SKM-1 treated with dmso at 0.1 percent for 144 hours (cell line): Measurements from ENCODE around the gene UMAD1.
A peak's percentile ranks its signal among the peaks of the same experiment; 100 is the strongest.

ENCODE experiments used
- DNase-seq: peaks from one replicate; lab custom pipeline; 2025; ENCODE audit not compliant: unreplicated experiment; lab: John Stamatoyannopoulos, UW

Gene UMAD1

DNA sequence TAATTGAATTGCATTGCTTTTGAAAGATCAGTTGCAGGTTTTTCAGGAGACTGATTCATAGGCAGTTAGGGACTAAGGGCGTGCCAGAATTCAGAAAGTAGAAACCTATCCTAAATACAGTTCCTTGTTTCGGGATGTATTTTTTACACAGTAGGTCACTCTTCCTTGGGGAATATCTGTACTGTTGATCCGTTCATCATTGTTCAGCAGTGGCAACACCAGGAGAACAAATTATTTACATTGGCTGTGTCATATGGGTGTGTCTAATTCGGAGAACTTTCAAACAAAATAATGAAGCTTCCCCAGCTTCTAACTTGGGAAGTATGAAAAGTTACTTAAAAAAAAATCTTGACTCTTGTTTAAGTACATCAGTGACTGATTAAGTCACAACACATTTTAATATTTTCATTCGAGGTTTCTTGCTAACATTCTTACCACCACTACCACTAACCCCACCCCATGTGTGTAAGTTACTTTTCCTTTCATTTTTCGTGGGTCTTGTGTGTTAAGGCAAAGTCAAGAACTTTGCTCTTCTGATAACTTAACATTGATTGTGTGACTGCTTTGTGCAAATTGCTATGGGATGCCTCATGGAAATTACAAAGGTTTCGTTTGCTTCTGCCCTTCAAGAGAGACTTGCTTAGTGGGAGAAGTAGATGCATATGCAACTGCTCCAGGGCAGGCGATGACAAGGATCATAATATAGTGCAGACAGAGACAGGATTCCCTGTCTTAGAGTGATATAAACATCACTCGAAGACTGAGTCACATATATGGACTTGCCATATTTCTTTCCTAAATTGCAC lies 121.6 kb downstream of the UMAD1 start:
- DNase-seq = no peak

DNA sequence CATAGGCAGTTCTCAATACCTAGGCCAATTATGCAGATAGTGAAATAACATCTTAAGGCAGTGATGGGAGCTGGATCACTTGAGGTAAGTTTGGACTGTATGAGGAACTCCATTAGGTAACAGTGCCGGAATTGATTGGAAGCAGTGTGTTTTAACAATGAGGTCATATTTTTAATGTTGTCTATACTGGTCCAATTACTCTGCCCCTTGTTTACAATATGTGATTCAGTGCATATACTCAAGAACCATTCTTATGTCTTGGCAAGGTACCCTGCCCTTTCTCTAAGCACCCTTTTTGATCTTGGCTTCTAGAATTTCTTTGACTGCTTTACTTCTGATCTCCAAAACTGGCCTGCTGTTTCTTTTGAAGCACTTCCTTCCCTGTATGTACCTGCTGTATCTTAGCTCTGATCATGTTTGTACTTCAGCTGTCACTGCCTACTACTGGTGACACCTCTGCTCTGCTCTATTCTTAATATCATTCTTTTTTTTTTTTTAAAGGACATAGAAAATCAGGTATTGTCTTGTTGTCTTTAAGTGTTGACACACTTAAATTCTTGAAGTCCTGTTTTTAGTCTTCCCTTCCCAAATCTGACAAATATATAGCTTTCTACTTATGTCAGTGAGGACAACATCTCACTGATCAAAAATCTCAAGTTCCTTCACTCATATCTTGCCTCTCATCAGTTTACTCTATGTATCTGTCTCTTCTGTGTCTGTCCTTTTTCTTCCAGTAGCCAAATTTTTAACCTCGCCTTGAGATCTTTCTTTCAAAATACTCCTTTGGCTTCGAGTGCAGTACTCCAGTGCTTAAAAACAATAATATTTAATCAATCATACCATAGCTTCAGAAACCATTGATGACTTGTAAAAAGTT lies 124.2 kb downstream of the UMAD1 start:
- DNase-seq = no peak

DNA sequence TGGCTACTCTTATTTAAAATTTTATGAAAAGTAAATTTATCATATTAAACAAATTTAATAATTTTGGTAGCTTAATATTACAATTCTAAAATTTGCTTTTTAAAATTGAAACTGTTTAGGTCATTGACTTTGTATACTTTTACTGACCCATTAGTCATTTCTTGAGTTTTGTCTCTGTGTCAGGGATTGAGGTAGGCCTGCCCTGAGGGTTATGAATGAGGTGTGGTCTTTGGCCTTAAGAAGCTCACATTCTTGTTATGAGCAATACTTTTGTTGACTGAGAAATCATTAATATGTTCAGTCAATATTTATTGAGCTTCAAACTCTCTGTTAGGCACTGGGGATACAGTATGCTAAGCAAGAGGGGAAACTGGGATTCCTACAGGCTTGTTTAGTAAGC lies 124.9 kb downstream of the UMAD1 start:
- no peak for DNase-seq

- DNase-seq = no peak
These were observed 126.1 kb downstream of the UMAD1 start for GRCh38 chr7:7766671-7767070.

- no peak for DNase-seq
These were observed 128.6 kb downstream of the UMAD1 start for GRCh38 chr7:7768977-7769709.

DNA sequence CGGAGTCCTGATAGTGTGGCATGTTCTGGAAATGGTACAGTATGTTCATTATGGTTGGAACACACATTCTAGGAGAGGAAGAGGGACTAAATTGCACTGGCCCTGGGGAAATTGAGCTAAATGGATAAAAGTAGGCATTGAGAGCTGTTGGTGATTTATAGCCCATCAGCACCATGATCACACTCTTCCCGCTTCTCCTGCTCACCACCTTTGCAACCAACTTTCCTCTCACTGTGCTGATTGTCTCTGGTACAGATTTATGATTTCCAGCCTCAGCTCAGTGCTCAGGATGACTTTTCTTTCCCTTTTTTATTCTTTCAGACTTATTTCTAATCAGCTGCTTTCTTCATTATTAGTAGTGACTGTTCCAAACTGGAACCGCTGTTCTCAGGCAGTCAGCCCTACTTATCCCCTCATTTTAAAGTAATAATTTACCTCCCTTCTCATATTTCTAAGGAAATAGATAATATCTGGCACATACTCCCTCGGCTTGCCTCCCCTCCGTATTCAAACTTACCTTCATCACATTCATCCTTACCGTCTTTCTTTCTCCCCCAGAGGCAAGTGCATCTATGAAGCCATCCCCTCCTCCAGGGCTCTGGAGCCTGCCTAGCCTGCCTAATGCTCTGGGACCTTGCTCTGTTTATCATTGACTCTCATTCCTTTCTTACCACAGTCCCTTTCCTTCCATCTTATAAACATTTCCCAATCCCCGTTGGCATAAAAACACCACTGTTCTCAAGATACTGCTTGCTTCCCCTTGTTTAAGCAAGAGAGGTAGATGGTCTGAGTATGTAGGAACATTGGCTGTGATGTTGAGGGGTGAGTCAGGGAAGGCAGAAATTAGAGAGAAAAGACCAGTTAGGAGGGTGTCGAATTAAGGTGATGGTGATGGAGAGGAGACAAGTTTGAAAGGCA lies 129.4 kb downstream of the UMAD1 start:
- DNase-seq = no peak

- DNase-seq = no peak
These were observed 130.9 kb downstream of the UMAD1 start for GRCh38 chr7:7771452-7771851.

DNA sequence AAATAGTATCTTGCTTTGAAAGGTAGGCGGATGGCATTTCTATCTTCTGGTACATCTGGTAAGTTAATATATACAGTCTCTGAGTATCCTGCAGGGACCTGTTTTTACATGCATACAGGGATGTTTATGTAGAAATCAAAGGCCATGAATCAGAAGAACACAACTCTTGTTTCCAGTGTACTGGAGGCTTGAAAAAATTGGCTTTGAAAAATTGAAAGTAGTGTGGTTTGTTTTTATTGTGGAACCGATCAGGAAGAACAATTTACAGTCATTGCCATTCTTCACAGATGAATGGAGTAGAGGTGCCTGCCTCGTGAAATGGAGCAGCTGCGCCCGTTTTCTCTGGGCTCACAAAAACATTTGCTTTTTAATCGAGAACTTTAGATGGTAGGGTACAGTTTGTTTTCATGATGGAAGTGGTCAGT lies 131.9 kb downstream of the UMAD1 start:
- no peak for DNase-seq

DNA sequence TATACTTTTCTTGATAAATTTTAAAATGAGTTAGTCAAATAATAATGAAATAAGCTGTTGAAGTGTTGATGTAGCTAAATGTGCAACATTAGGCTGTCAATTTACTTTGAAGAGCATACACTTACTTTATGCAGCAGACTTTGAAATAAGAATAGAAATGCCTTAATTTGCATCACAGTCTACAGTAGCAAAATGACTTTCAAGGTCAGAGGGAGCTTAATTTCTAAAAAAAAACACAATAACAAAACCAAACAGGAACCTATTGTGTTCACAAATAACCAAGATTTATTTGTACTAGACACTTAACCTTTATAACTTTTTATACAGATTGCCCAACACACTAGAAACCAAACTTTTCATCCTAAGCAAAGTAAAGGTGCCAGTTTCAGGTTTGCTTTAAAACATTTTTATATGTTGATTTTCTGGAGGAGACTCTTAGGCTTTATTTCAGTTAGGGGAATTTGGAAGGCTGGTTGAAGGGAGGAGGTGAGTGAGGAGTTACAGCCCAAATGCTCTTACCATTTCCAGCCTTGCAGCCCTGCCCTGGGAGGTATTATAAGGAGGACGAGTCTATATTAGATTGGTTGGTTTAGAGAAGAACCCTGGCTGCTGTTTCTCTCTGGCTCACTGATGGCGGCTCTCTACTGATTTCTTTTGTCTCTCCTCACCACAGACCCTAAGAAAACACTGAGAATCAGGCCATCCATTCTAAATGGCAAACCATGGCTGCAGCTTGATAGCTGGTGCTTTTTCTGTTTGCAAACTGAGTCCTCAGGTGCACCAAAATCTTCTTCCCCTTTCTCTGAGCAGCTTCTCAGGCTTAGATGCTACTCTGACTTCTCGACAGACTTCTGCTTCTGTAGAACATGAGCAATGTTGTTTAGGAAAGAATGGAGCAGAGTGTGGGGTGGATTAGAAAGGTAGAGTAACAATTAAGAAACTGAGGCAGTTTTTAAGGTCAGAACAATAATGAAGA lies 133.1 kb downstream of the UMAD1 start:
- DNase-seq = peak; percentile 2

- no peak for DNase-seq
These were observed 139.3 kb downstream of the UMAD1 start for GRCh38 chr7:7779888-7780287.

- no peak for DNase-seq
These were observed 142.4 kb downstream of the UMAD1 start for GRCh38 chr7:7783001-7783400.

DNA sequence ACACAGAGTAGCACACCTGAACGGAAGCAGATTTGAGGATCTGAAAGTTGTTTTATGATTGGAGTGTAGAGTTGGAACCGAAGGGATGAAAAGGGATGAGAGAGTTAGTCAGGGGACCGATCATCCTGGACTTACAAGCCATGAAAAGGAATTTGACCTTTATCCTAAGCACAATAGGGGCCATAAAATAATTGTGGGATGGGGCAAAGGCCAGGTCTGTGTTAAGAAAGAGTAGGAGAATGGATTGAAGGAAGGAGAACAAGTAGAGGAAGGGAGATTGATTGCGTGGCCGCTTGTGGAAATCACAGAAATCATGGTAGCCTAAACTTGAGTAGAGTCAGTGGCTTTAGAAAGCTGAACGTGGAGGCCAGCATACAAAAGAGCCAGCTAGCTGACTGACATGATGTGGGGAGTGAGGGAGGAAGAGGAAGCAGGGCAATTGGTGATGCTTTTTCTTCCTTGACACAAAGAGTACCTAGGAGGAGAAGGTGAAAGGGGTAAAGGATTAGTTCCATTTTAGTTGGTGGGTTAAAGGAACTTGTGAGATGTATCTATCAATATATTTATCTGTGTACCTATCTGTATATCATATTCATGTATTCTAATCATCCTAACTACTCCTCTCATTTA lies 144.9 kb downstream of the UMAD1 start:
- DNase-seq = no peak

DNA sequence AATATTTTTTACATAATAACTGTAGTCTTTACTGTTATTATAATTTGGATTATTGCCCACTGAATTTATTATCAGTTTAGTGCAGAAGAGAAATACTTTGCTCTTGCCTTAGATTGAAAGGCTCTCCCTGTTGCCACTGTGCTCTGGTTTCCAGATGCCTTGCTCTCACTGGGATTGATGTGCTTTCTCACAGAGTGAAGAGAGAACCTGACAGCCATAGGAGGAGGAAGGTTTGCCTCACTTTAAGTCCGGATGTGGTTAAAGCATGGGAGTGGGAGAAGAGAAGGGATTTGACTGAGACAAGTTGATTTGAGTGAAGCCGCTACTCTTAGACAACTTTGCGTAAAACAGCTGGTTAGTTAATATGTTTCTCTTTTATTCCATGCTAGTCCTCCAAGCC lies 146.0 kb downstream of the UMAD1 start:
- DNase-seq = no peak

GRCh38 chr7:7789551-7789988 lies 149.0 kb downstream of the UMAD1 start:
- no peak for DNase-seq

DNA sequence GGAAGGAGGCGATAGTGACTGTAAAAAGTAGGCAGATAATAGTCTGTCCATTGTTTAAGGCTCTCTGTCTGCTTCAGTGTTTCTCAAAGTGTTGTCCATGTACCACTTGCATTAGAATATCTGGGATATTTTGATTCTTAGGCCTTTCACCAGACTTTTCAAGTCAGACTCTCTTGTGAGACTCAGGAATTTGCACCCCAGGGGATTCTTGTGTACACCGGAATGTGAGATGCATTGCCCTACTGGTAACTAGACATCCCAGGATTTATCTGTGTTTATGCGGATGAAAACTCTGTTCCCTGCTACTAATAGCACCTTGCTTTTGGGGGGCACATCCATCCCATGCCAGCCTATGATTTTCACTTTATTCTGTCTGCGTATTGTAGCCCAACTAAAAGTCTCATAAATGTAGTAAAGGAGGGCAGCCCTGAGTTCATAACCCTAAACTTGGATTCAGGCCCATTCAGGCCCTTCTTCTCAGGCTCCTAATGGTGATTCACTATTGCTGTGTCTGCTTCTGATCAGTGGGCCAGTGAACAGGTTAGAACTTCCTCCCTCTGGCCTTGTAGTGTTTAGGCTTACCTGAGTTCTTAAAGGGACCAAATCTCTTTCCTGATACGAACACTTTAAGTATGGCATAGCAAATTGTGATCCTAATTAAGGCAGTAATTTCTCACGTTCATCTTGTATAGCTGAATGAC lies 149.6 kb downstream of the UMAD1 start:
- no peak for DNase-seq

DNA sequence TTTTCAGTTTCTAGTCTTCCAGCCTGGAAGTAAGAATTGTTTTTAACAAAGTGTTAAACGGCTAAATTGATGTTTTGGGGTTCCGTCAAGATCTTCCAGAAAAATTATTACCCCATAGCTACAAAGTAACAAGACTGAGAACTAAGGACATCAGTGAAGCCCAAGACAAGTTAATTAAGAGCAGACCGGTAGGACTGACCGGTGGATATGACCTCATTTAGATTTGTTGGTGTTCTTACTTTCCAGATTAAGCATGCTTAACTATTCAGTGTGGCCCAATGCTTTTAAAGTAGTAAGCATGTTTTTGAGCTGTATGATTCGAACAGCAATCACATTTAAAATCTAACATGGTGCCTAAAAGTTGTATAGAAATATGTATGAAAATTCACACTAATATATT lies 151.0 kb downstream of the UMAD1 start:
- no peak for DNase-seq

DNA sequence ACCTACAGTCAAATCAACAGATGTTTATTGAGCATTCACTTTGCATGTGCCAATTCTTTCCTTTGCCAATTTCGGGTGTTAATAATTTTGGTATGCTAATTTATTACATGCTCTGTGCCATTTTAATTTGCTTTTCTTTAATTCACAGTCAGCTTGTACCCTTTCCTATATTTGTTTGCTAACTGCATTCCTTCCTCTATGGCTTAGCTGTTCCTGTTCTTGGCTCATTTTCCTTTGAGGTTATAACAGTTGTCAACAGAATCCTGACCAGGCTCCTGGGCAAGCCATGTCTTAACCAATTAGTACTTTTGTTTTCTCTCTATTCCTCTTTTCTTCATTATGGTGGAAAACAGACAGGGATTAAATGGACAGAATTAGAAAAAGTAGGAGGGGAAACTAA lies 151.5 kb downstream of the UMAD1 start:
- no peak for DNase-seq

GRCh38 chr7:7793249-7793648 lies 152.7 kb downstream of the UMAD1 start:
- no peak for DNase-seq
